Caco-2 (cell line): ENCODE results near the gene PCDH19. TPM values are rescaled to one million over a fixed set of nuclear protein-coding genes. Genes with fewer than 3 reads are reported as not detected.

Experiments
- BruUV-seq: library from RNA; stranded (reverse); fragments of 400-500 nt; replicated peaks from 2 replicates; lab custom pipeline; 2021; lab: Mats Ljungman, UMichigan
- CTCF ChIA-PET: fragments of 300-600 bp; sonication (Branson Sonifier 250); formaldehyde crosslinking; loops from one replicate; lab custom pipeline; 2022; ENCODE audit warnings: antibody characterized with exemption; lab: Charles Lee
- POLR2A ChIA-PET: fragments of 300-600 bp; sonication (Branson Sonifier 250); formaldehyde crosslinking; loops from one replicate; lab custom pipeline; 2022; ENCODE audit warnings: antibody characterized with exemption; lab: Charles Lee
- DNase-seq, 2 experiments: peaks; one replicate each; pipeline versions ENCODE4 v3.0.0 to v3.0.0-alpha.2; 2020 to 2022
- H3K27me3 ChIP-seq: replicated peaks from 2 replicates; pipeline ENCODE4 v1.6.0; 2011; ENCODE audit warnings: low read length; ENCODE audit not compliant: control insufficient read depth, insufficient read depth
- H3K36me3 ChIP-seq: 2 replicates; pipeline ENCODE4 v1.5.1; 2011; ENCODE audit warnings: low read length; ENCODE audit not compliant: control insufficient read depth, insufficient read depth
- H3K4me1 ChIP-seq: fragments of 250-450 bp; sonication (Bioruptor Pico); 2 replicates; pipeline ENCODE4 v1.5.1; 2020; ENCODE audit warnings: mild to moderate bottlenecking
- H3K4me3 ChIP-seq: 2 replicates; pipeline ENCODE4 v1.5.1; 2011; ENCODE audit warnings: low read depth, mild to moderate bottlenecking, control low read depth, low read length
- H3K9me3 ChIP-seq: fragments of 250-450 bp; sonication (Bioruptor Pico); 2 replicates; pipeline ENCODE4 v1.5.1; 2020; ENCODE audit warnings: mild to moderate bottlenecking, moderate library complexity
- H3K27ac Mint-ChIP-seq: one replicate; pipeline ENCODE4 v1.8.0; 2022; ENCODE audit warnings: mixed read lengths; ENCODE audit not compliant: unreplicated experiment
- H3K27me3 Mint-ChIP-seq: one replicate; pipeline ENCODE4 v1.8.0; 2022; ENCODE audit warnings: mixed read lengths; ENCODE audit not compliant: insufficient read depth, unreplicated experiment
- H3K36me3 Mint-ChIP-seq: one replicate; pipeline ENCODE4 v1.8.0; 2022; ENCODE audit warnings: mild to moderate bottlenecking, mixed read lengths; ENCODE audit not compliant: insufficient read depth, unreplicated experiment
- H3K4me1 Mint-ChIP-seq: one replicate; pipeline ENCODE4 v1.8.0; 2022; ENCODE audit warnings: low read depth, mixed read lengths; ENCODE audit not compliant: unreplicated experiment
- H3K4me3 Mint-ChIP-seq: one replicate; pipeline ENCODE4 v1.8.0; 2022; ENCODE audit warnings: mild to moderate bottlenecking, moderate library complexity, mixed read lengths; ENCODE audit not compliant: unreplicated experiment
- H3K9me3 Mint-ChIP-seq: one replicate; pipeline ENCODE4 v1.8.0; 2022; ENCODE audit warnings: mixed read lengths; ENCODE audit not compliant: unreplicated experiment
- CTCF ChIP-seq, 2 experiments: fragments of 200-600 bp in 1 of 2; IDR thresholded peaks; 1 replicate in 1 of 2; 2 replicates in 1 of 2; pipeline versions ENCODE4 v1.5.1 to v1.8.0; 2011 to 2022; ENCODE audit warnings: antibody characterized with exemption in 1 of 2, control low read depth in 1 of 2, inconsistent platforms in 1 of 2, low read depth in 1 of 2, low read length in 1 of 2, mild to moderate bottlenecking in 1 of 2, moderate library complexity in 1 of 2; ENCODE audit not compliant: insufficient read depth in 1 of 2, severe bottlenecking in 1 of 2, unreplicated experiment in 1 of 2
- intact Hi-C: fragments of 100-400 bp; cut with micrococcal nuclease; formaldehyde crosslinking; loops from one replicate; pipeline ENCODE4 v1.10.0; 2022; ENCODE audit not compliant: unreplicated experiment
- total RNA-seq: library from RNA; stranded (reverse); gene quantifications from 2 replicates; pipeline ENCODE4 v1.2.3, GENCODE V29; 2022

The PCDH19 gene
- total RNA-seq, 1 experiment from 2014 or later: 0.11 TPM

DNA sequence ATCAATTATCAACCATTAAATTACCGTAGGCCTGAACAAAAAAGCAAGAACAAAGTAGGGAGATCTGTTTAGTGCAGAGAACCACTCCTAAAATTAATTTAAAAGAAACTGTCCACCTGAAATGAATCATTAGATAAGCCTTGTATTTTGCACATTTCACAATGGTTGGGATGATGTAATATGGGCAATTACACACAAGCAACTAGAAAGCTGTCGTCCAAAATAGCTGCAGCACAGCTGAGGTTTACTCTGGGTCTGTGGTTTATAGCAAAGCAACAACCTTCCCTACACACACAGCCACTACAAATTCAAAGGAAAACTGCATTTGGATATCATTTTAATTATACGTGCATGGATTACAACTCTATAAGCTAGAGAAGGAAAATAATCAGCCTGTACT, 28.5 kb downstream of the PCDH19 start:
- no peak overlapping the region for H3K27ac Mint-ChIP-seq
- POLR2A ChIA-PET: no interaction called here
- H3K4me1 Mint-ChIP-seq: no peaks in the 10 kb centered on the region
- no peak for DNase-seq
- no peaks in the 10 kb centered on the region for H3K9me3 ChIP-seq
- H3K4me3 Mint-ChIP-seq: no peak overlapping the region
- CTCF ChIA-PET: interaction anchor here (1.7 kb wide), 1 partner anchor 13 kb away, joined by 3 read pairs; no protein-coding TSS in a partner anchor
- BruUV-seq: no TSS peak
- no peaks in the 10 kb centered on the region for H3K36me3 ChIP-seq
- H3K36me3 Mint-ChIP-seq: no peaks in the 10 kb centered on the region
- no peaks in the 10 kb centered on the region for H3K27me3 Mint-ChIP-seq
- no peak for TF ChIP-seq CTCF (IDR thresholded peaks at IDR 0.05; ENCODE audit: insufficient read depth in 1 of 2, low read depth in 1 of 2, low read length in 1 of 2, severe bottlenecking in 1 of 2, unreplicated experiment in 1 of 2)
- H3K9me3 Mint-ChIP-seq: no peaks in the 10 kb centered on the region
- H3K27me3 ChIP-seq: no peaks in the 10 kb centered on the region
- H3K4me1 ChIP-seq: no peaks in the 10 kb centered on the region
- no peak overlapping the region for H3K4me3 ChIP-seq
- intact Hi-C loops: no loop called here

- Mint-ChIP-seq H3K27ac (no peak overlapping the region), H3K36me3 (no peaks in the 10 kb centered on the region), H3K4me3 (no peak overlapping the region), H3K4me1 (no peaks in the 10 kb centered on the region), H3K9me3 (no peaks in the 10 kb centered on the region), H3K27me3 (no peaks in the 10 kb centered on the region)
- Histone ChIP-seq H3K9me3 (no peaks in the 10 kb centered on the region), H3K4me3 (no peak overlapping the region), H3K4me1 (no peaks in the 10 kb centered on the region), H3K27me3 (no peaks in the 10 kb centered on the region), H3K36me3 (no peaks in the 10 kb centered on the region)
- no TSS peak for BruUV-seq
- peak in 1 of 2 experiments; percentile 4 for DNase-seq
- intact Hi-C loops: loop anchor here (1.0 kb wide), 1 partner anchor 11 kb away; no protein-coding TSS in a partner anchor
- ChIA-PET POLR2A (no interaction called here), CTCF (interaction anchor here (0.5 to 1.9 kb wide), 5 partner anchors 11 to 1617 kb away, joined by 3 to 15 read pairs (median 5); no protein-coding TSS in a partner anchor)
- TF ChIP-seq CTCF (IDR thresholded peaks at IDR 0.05; ENCODE audit: insufficient read depth in 1 of 2, low read depth in 1 of 2, low read length in 1 of 2, severe bottlenecking in 1 of 2, unreplicated experiment in 1 of 2): peak; percentile 40 to 61
Observed at GRCh38 chrX:100379388-100379986, 30.6 kb downstream of the PCDH19 start.

- Mint-ChIP-seq H3K27me3 (no peaks in the 10 kb centered on the region), H3K27ac (no peak overlapping the region), H3K36me3 (no peaks in the 10 kb centered on the region), H3K4me1 (no peaks in the 10 kb centered on the region), H3K4me3 (no peak overlapping the region), H3K9me3 (no peaks in the 10 kb centered on the region)
- POLR2A ChIA-PET: no interaction called here
- H3K27me3 ChIP-seq: no peaks in the 10 kb centered on the region
- H3K4me3 ChIP-seq: no peak overlapping the region
- intact Hi-C loops: no loop called here
- no peaks in the 10 kb centered on the region for H3K4me1 ChIP-seq
- no TSS peak for BruUV-seq
- no peak for DNase-seq
- CTCF ChIA-PET: interaction anchor here (1.9 kb wide), 1 partner anchor 10 kb away, joined by 15 read pairs; no protein-coding TSS in a partner anchor
- H3K36me3 ChIP-seq: no peaks in the 10 kb centered on the region
- H3K9me3 ChIP-seq: no peaks in the 10 kb centered on the region
- TF ChIP-seq CTCF (IDR thresholded peaks at IDR 0.05; ENCODE audit: insufficient read depth in 1 of 2, low read depth in 1 of 2, low read length in 1 of 2, severe bottlenecking in 1 of 2, unreplicated experiment in 1 of 2): no peak
Observed at GRCh38 chrX:100377826-100378225, 32.2 kb downstream of the PCDH19 start.
